Endodermal cell (in vitro differentiated cells): ENCODE results near the gene TALDO1. TPM values are rescaled to one million over a fixed set of nuclear protein-coding genes. Genes with fewer than 3 reads are reported as not detected.

Experiments
- DNase-seq: peaks from one replicate; pipeline ENCODE4 v3.0.0-alpha.2; 2017
- H3K27ac ChIP-seq: 2 replicates; pipeline ENCODE4 v1.5.1; 2013; ENCODE audit warnings: mild to moderate bottlenecking, low read depth, low read length, moderate library complexity
- H3K27me3 ChIP-seq: 2 replicates; pipeline ENCODE4 v1.6.1; 2013; ENCODE audit warnings: mild to moderate bottlenecking, low read length, moderate library complexity; ENCODE audit not compliant: insufficient read depth, control insufficient read depth, poor library complexity, severe bottlenecking
- H3K36me3 ChIP-seq: 2 replicates; pipeline ENCODE4 v1.7.0; 2013; ENCODE audit warnings: mild to moderate bottlenecking, low read length, moderate library complexity; ENCODE audit not compliant: control insufficient read depth, insufficient read depth
- H3K4me1 ChIP-seq: one replicate; pipeline ENCODE4 v1.7.0; 2013; ENCODE audit warnings: low read length; ENCODE audit not compliant: control insufficient read depth, insufficient read depth
- H3K4me3 ChIP-seq: 2 replicates; pipeline ENCODE4 v1.5.1; 2013; ENCODE audit warnings: mild to moderate bottlenecking, low read length, moderate library complexity
- H3K9ac ChIP-seq: 2 replicates; pipeline ENCODE4 v1.6.1; 2013; ENCODE audit warnings: mild to moderate bottlenecking, low read length, moderate library complexity; ENCODE audit not compliant: poor library complexity, severe bottlenecking; ENCODE audit errors: extremely low read depth
- H3K9me3 ChIP-seq: 2 replicates; pipeline ENCODE4 v1.6.1; 2013; ENCODE audit warnings: mild to moderate bottlenecking, low read length, moderate library complexity; ENCODE audit not compliant: control insufficient read depth
- H3K27ac Mint-ChIP-seq: 2 replicates; pipeline ENCODE4 v1.8.0; 2020; ENCODE audit warnings: mixed read lengths
- H3K27me3 Mint-ChIP-seq: 2 replicates; pipeline ENCODE4 v1.8.0; 2021; ENCODE audit warnings: mild to moderate bottlenecking, mixed read lengths; ENCODE audit not compliant: insufficient read depth
- H3K36me3 Mint-ChIP-seq: 2 replicates; pipeline ENCODE4 v1.8.0; 2020; ENCODE audit warnings: low read depth, mixed read lengths
- H3K4me1 Mint-ChIP-seq: 2 replicates; pipeline ENCODE4 v1.8.0; 2020; ENCODE audit warnings: mixed read lengths
- H3K4me3 Mint-ChIP-seq: 2 replicates; pipeline ENCODE4 v1.8.0; 2020; ENCODE audit warnings: mild to moderate bottlenecking, moderate library complexity, mixed read lengths
- H3K9me3 Mint-ChIP-seq: 2 replicates; pipeline ENCODE4 v1.8.0; 2020; ENCODE audit warnings: mild to moderate bottlenecking, mixed read lengths
- WGBS, 2 experiments: methylation state at CpG; one replicate each; pipeline versions ENCODE4 v1.1.5 to v1.1.7; 2013; ENCODE audit warnings: missing lambda C conversion rate in 2 of 2, mixed read lengths in 1 of 2; ENCODE audit not compliant: insufficient coverage in 1 of 2, insufficient read length in 1 of 2; 5-methylcytosine and 5-hydroxymethylcytosine counted together
- total RNA-seq, 2 donors: library from RNA; stranded (reverse); fragmentation: NEBNext Ultra II Directional in 1 of 2; extraction: Animal tissue kit (Norgen Biotek cat#: 25700) in 1 of 2; gene quantifications; 2 replicates in 1 of 2; 3 replicates in 1 of 2; pipeline ENCODE4 v1.2.1, GENCODE V29; 2021
- TF ChIP-seq, protein P1 (sequence below): fragments of 200-600 bp; sonication (generic); conservative IDR thresholded peaks from 2 replicates; pipeline ENCODE4 v1.5.0; 2021; ENCODE audit warnings: antibody characterized with exemption, mild to moderate bottlenecking

The TALDO1 gene
- total RNA-seq, 2 donors from 2014 or later: 177 to 221 TPM

- peak overlapping the region; percentile 15 for H3K9ac ChIP-seq
- peak overlapping the region; percentile 75 for H3K4me3 ChIP-seq
- H3K9me3 ChIP-seq: no peaks in the 10 kb centered on the region
- H3K27me3 Mint-ChIP-seq: no peaks in the 10 kb centered on the region
- H3K27me3 ChIP-seq: no peaks in the 10 kb centered on the region
- no peaks in the 10 kb centered on the region for H3K9me3 Mint-ChIP-seq
- WGBS, 2 experiments: 31 to 50% methylated on average over 2 to 22 of the region's 22 CpGs
- H3K4me3 Mint-ChIP-seq: peak overlapping the region; percentile 52
- no peaks in the 10 kb centered on the region for H3K4me1 Mint-ChIP-seq
- H3K27ac ChIP-seq: no peak overlapping the region
- H3K27ac Mint-ChIP-seq: no peak overlapping the region
- peaks cover 5% of the 10 kb centered on the region for H3K36me3 Mint-ChIP-seq
- no peaks in the 10 kb centered on the region for H3K36me3 ChIP-seq
- DNase-seq: peak; percentile 79
- TF ChIP-seq, protein P1, sequence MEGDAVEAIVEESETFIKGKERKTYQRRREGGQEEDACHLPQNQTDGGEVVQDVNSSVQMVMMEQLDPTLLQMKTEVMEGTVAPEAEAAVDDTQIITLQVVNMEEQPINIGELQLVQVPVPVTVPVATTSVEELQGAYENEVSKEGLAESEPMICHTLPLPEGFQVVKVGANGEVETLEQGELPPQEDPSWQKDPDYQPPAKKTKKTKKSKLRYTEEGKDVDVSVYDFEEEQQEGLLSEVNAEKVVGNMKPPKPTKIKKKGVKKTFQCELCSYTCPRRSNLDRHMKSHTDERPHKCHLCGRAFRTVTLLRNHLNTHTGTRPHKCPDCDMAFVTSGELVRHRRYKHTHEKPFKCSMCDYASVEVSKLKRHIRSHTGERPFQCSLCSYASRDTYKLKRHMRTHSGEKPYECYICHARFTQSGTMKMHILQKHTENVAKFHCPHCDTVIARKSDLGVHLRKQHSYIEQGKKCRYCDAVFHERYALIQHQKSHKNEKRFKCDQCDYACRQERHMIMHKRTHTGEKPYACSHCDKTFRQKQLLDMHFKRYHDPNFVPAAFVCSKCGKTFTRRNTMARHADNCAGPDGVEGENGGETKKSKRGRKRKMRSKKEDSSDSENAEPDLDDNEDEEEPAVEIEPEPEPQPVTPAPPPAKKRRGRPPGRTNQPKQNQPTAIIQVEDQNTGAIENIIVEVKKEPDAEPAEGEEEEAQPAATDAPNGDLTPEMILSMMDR: no peak
- H3K4me1 ChIP-seq: peaks cover 5% of the 10 kb centered on the region
Measured at GRCh38 chr11:706439-706956, 40.8 kb upstream of the TALDO1 start.

- Histone ChIP-seq H3K9ac (no peak overlapping the region), H3K27me3 (no peaks in the 10 kb centered on the region), H3K4me1 (peaks cover 5% of the 10 kb centered on the region), H3K9me3 (no peaks in the 10 kb centered on the region), H3K36me3 (no peaks in the 10 kb centered on the region), H3K4me3 (peak overlapping the region; percentile 75), H3K27ac (no peak overlapping the region)
- TF ChIP-seq, protein P1: peak; percentile 66
- H3K9me3 Mint-ChIP-seq: no peaks in the 10 kb centered on the region
- DNase-seq: peak; percentile 85
- peak overlapping the region; percentile 52 for H3K4me3 Mint-ChIP-seq
- peak overlapping the region; percentile 44 for H3K27ac Mint-ChIP-seq
- 57 to 71% methylated on average over 11 to 30 of the region's 30 CpGs for WGBS, 2 experiments
- no peaks in the 10 kb centered on the region for H3K4me1 Mint-ChIP-seq
- no peaks in the 10 kb centered on the region for H3K27me3 Mint-ChIP-seq
- H3K36me3 Mint-ChIP-seq: no peaks in the 10 kb centered on the region
Measured at GRCh38 chr11:706957-707816, 40.1 kb upstream of the TALDO1 start.

DNA sequence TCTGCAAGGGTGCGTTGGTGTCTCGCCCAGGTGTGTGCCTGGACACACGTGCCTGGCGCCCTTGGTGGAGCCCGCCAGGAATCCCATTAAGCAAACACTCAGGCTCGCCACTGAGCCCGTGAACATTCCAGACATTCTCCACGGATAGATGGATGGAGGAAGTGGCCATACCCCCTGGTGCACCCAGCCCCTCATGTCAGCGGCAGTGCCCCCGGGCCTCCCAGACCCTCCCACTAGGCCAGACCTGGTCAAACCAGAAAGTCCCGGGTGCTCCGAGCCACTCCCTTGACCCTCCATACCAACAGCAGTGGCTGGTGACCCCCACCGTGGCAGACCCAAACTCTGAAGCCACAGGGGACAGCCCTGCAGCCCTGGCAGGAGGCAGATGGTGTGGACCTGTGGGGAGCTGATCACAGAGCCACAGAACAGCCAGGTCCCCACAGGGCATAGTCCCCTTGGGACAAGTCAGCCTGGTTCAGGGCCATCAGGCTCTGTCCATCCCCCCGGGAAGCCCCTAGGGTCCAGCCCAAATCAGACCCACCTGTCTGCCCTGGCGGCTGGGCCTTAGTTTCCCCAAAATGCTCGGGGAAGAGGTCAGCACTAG, 39.3 kb upstream of the TALDO1 start:
- no peaks in the 10 kb centered on the region for H3K36me3 Mint-ChIP-seq
- 87 to 89% methylated on average over 9 to 16 of the region's 16 CpGs for WGBS, 2 experiments
- no peaks in the 10 kb centered on the region for H3K9me3 Mint-ChIP-seq
- no peaks in the 10 kb centered on the region for H3K4me1 Mint-ChIP-seq
- no peaks in the 10 kb centered on the region for H3K9me3 ChIP-seq
- H3K9ac ChIP-seq: no peak overlapping the region
- TF ChIP-seq, protein P1: no peak
- no peaks in the 10 kb centered on the region for H3K27me3 Mint-ChIP-seq
- peaks cover 5% of the 10 kb centered on the region for H3K4me1 ChIP-seq
- H3K27me3 ChIP-seq: no peaks in the 10 kb centered on the region
- H3K4me3 Mint-ChIP-seq: peak overlapping the region; percentile 52
- no peaks in the 10 kb centered on the region for H3K36me3 ChIP-seq
- no peak overlapping the region for H3K4me3 ChIP-seq
- DNase-seq: peak; percentile 77
- no peak overlapping the region for H3K27ac ChIP-seq
- no peak overlapping the region for H3K27ac Mint-ChIP-seq
